Type B pancreatic cell (in vitro differentiated cells): ENCODE measurements around the gene MIPOL1. TPM values are rescaled to one million over a fixed set of nuclear protein-coding genes. Genes with fewer than 3 reads are reported as not detected.

ENCODE experiments used
- DNase-seq: peaks from one replicate; pipeline ENCODE4 v3.0.0; 2021; ENCODE audit warnings: mixed read lengths; ENCODE audit not compliant: unreplicated experiment; ENCODE audit errors: extremely low spot score
- H3K27ac Mint-ChIP-seq: 2 replicates; pipeline ENCODE4 v1.8.0; 2021; ENCODE audit warnings: mild to moderate bottlenecking, mixed read lengths
- H3K27me3 Mint-ChIP-seq: 2 replicates; pipeline ENCODE4 v1.8.0; 2021; ENCODE audit warnings: mixed read lengths
- H3K36me3 Mint-ChIP-seq: 2 replicates; pipeline ENCODE4 v1.8.0; 2021; ENCODE audit warnings: mixed read lengths
- H3K4me1 Mint-ChIP-seq: one replicate; pipeline ENCODE4 v1.8.0; 2021; ENCODE audit warnings: mixed read lengths; ENCODE audit not compliant: unreplicated experiment
- H3K4me3 Mint-ChIP-seq: 2 replicates; pipeline ENCODE4 v1.8.0; 2021; ENCODE audit warnings: mild to moderate bottlenecking, mixed read lengths
- H3K9me3 Mint-ChIP-seq: 2 replicates; pipeline ENCODE4 v1.8.0; 2021; ENCODE audit warnings: mixed read lengths
- total RNA-seq: library from RNA; stranded (reverse); gene quantifications from 2 replicates; pipeline ENCODE4 v1.2.1, GENCODE V29; 2021; ENCODE audit warnings: low replicate concordance
- TF ChIP-seq, protein P1 (sequence below): fragments of 200-600 bp; sonication (generic); conservative IDR thresholded peaks from 2 replicates; pipeline ENCODE4 v1.5.0; 2021; ENCODE audit warnings: antibody characterized with exemption, mild to moderate bottlenecking

MIPOL1 gene
- total RNA-seq, 1 donor from 2014 or later: 14.5 TPM

- TF ChIP-seq, protein P1, sequence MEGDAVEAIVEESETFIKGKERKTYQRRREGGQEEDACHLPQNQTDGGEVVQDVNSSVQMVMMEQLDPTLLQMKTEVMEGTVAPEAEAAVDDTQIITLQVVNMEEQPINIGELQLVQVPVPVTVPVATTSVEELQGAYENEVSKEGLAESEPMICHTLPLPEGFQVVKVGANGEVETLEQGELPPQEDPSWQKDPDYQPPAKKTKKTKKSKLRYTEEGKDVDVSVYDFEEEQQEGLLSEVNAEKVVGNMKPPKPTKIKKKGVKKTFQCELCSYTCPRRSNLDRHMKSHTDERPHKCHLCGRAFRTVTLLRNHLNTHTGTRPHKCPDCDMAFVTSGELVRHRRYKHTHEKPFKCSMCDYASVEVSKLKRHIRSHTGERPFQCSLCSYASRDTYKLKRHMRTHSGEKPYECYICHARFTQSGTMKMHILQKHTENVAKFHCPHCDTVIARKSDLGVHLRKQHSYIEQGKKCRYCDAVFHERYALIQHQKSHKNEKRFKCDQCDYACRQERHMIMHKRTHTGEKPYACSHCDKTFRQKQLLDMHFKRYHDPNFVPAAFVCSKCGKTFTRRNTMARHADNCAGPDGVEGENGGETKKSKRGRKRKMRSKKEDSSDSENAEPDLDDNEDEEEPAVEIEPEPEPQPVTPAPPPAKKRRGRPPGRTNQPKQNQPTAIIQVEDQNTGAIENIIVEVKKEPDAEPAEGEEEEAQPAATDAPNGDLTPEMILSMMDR: peak; percentile 51
- DNase-seq: no peak
- H3K36me3 Mint-ChIP-seq: peaks cover 20% of the 10 kb centered on the region
- peak overlapping the region; percentile 90 for H3K27ac Mint-ChIP-seq
- peak overlapping the region; percentile 87 for H3K4me3 Mint-ChIP-seq
- H3K9me3 Mint-ChIP-seq: no peaks in the 10 kb centered on the region
- H3K4me1 Mint-ChIP-seq: peaks cover 16% of the 10 kb centered on the region
- H3K27me3 Mint-ChIP-seq: peaks cover 86% of the 10 kb centered on the region
These were observed 393.7 kb downstream of the MIPOL1 start for GRCh38 chr14:37591311-37591940.

- TF ChIP-seq, protein P1: no peak
- Mint-ChIP-seq H3K36me3 (peaks cover 20% of the 10 kb centered on the region), H3K4me1 (peaks cover 16% of the 10 kb centered on the region), H3K9me3 (no peaks in the 10 kb centered on the region), H3K4me3 (peak overlapping the region; percentile 87), H3K27ac (peak overlapping the region; percentile 93), H3K27me3 (peaks cover 86% of the 10 kb centered on the region)
- DNase-seq: no peak
These were observed 394.3 kb downstream of the MIPOL1 start for GRCh38 chr14:37591941-37592481.

- H3K9me3 Mint-ChIP-seq: no peaks in the 10 kb centered on the region
- H3K27ac Mint-ChIP-seq: peak overlapping the region; percentile 93
- TF ChIP-seq, protein P1: no peak
- peaks cover 20% of the 10 kb centered on the region for H3K36me3 Mint-ChIP-seq
- H3K4me1 Mint-ChIP-seq: peaks cover 16% of the 10 kb centered on the region
- peaks cover 86% of the 10 kb centered on the region for H3K27me3 Mint-ChIP-seq
- peak overlapping the region; percentile 91 for H3K4me3 Mint-ChIP-seq
- no peak for DNase-seq
These were observed 395.0 kb downstream of the MIPOL1 start for GRCh38 chr14:37592482-37593408.

DNA sequence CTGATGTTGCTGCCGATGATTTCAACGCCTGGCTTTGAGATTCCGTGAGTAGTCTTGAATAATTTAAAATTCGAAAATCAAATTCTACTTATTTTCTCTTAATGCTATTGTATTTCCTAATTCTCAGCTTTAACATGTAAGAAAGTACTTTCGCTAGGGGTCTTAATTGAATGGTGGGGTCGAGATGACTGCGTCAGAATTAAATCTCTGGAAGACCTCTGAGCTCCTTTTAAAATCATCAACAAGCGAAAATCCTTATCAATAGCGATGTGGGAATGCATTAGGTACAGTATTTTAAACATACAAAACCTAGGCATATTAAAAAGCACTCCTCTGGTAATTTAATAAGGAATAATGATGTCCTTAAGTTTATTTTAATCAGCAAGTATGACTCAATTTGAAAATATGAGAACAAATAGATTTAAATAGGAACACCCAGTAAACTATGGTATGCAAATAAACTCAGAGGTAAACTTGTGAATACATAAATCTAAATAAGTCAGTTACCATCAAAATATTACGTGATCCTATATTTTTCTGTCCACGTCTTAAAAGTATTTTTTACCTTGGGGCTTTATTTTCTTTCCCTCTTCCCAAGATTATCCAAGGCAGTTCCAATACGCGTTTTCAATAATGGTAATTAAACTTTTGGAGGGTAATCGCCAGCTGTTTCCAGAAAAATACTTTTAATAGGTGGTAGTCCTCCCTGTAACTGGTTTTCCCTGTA, 395.9 kb downstream of the MIPOL1 start:
- H3K9me3 Mint-ChIP-seq: no peaks in the 10 kb centered on the region
- H3K4me1 Mint-ChIP-seq: peaks cover 16% of the 10 kb centered on the region
- peaks cover 85% of the 10 kb centered on the region for H3K27me3 Mint-ChIP-seq
- peak overlapping the region; percentile 93 for H3K27ac Mint-ChIP-seq
- TF ChIP-seq, protein P1: no peak
- DNase-seq: no peak
- H3K4me3 Mint-ChIP-seq: peak overlapping the region; percentile 91
- peaks cover 17% of the 10 kb centered on the region for H3K36me3 Mint-ChIP-seq

DNA sequence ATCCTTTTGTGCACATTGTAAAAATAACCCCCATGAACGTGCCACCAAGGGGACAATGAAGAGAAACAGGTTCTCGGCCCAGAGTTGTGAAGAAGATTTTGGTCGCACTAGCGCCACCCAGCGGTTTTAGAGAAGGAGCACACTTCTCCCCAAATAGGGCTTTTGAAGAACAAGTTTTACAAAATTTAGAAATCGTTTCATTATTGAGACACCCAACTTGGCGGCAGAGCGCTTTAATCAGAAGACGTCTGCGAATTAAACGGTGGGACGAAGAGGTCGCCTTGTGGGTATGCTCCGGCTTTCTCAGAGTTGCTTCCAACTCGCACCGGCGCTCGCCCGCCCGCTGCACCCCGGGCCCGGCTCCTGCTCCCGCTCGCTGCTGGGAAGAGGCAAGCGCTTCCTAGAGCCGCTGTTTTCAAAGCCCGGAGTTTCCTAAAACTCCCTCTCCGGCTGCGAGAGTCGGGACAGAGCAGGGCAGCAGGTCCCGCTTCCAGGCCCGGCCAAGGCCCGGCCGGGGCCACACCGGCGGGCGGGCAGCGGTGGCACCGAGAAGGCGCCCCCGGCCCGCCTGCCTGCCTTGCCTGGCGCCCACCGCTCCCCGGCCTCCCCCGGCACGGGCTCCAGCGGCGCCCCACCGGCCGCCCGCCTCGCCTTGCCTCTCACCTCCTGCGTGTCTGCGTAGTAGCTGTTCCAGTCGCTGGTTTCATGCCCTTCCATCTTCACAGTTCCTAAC, 396.7 kb downstream of the MIPOL1 start:
- Mint-ChIP-seq H3K4me1 (peaks cover 14% of the 10 kb centered on the region), H3K27ac (peak overlapping the region; percentile 93), H3K36me3 (peaks cover 13% of the 10 kb centered on the region), H3K9me3 (no peaks in the 10 kb centered on the region), H3K4me3 (peak overlapping the region; percentile 91), H3K27me3 (peaks cover 85% of the 10 kb centered on the region)
- TF ChIP-seq, protein P1: peak; percentile 95
- DNase-seq: no peak
